Activated CD8-positive, alpha-beta memory T cell treated with anti-CD3 and anti-CD28 coated beads, Interleukin-2, amount 10 ng/mL, durations not matched to agents 7 days and 5 days (primary cell): ENCODE measurements around the gene HACD3. TPM values are rescaled to one million over a fixed set of nuclear protein-coding genes. Genes with fewer than 3 reads are reported as not detected.
A peak's percentile ranks its signal among the peaks of the same experiment; 100 is the strongest.

Experiments used
- ATAC-seq: fragments of 150-1000 bp; cut with Tn5 transposase; one replicate; pipeline ENCODE4 v1.10.0; 2021; ENCODE audit warnings: moderate library complexity
- CTCF ChIA-PET: fragments of 350-600 bp; sonication (Branson Sonifier 250); formaldehyde crosslinking; loops from one replicate; lab custom pipeline; 2021; ENCODE audit warnings: antibody characterized with exemption; lab: Charles Lee
- DNase-seq: peaks from one replicate; pipeline ENCODE4 v3.0.0-alpha.2; 2020
- H3K27ac Mint-ChIP-seq: one replicate; pipeline ENCODE4 v1.8.0; 2021; ENCODE audit warnings: mild to moderate bottlenecking, mixed read lengths
- H3K27me3 Mint-ChIP-seq: one replicate; pipeline ENCODE4 v1.8.0; 2021; ENCODE audit warnings: mixed read lengths
- H3K36me3 Mint-ChIP-seq: one replicate; pipeline ENCODE4 v1.8.0; 2021; ENCODE audit warnings: mild to moderate bottlenecking, mixed read lengths
- H3K4me1 Mint-ChIP-seq: one replicate; pipeline ENCODE4 v1.8.0; 2021; ENCODE audit warnings: mixed read lengths
- H3K4me3 Mint-ChIP-seq: one replicate; pipeline ENCODE4 v1.8.0; 2021; ENCODE audit warnings: mild to moderate bottlenecking, moderate library complexity, mixed read lengths
- H3K9me3 Mint-ChIP-seq: one replicate; pipeline ENCODE4 v1.8.0; 2022; ENCODE audit warnings: low read depth, mixed read lengths
- total RNA-seq, 2 experiments: library from RNA; stranded (reverse); gene quantifications; one replicate each; pipeline ENCODE4 v1.2.3, GENCODE V29; 2021

HACD3 gene
- total RNA-seq, 2 experiments from 2014 or later = 40.7 to 43.5 TPM

- DNase-seq = no peak
- H3K27me3 Mint-ChIP-seq = no peaks in the 10 kb centered on the region
- H3K36me3 Mint-ChIP-seq = peaks cover 47% of the 10 kb centered on the region
- ATAC-seq = no peak
- no peak overlapping the region for H3K4me3 Mint-ChIP-seq
- no peak overlapping the region for H3K27ac Mint-ChIP-seq
- CTCF ChIA-PET = no interaction called here
- no peaks in the 10 kb centered on the region for H3K4me1 Mint-ChIP-seq
- H3K9me3 Mint-ChIP-seq = no peaks in the 10 kb centered on the region
Measured at GRCh38 chr15:65556622-65557021, 26.4 kb downstream of the HACD3 start.

DNA sequence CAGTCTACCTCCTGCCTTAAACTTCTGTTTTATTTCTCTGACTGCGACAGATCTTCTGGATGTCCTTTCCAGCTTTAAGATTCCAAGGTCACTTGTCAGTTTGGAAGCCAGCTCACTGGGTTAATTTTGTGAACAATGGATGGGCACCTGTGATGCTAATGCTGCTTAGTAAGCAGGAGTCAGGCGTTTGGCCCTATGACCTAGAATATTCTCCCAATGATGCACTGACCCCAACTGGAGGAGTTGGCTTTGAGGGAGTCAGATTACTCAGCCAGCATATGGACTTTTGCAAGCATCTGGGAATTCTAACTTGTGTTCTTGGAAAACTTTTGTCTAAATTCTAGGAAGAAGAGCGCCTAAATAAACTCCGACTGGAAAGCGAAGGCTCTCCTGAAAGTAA lies 28.1 kb downstream of the HACD3 start:
- H3K27me3 Mint-ChIP-seq = no peaks in the 10 kb centered on the region
- DNase-seq = no peak
- no peaks in the 10 kb centered on the region for H3K4me1 Mint-ChIP-seq
- no peak for ATAC-seq
- H3K4me3 Mint-ChIP-seq = no peak overlapping the region
- no peaks in the 10 kb centered on the region for H3K9me3 Mint-ChIP-seq
- no peak overlapping the region for H3K27ac Mint-ChIP-seq
- H3K36me3 Mint-ChIP-seq = peaks cover 51% of the 10 kb centered on the region
- CTCF ChIA-PET = no interaction called here

DNA sequence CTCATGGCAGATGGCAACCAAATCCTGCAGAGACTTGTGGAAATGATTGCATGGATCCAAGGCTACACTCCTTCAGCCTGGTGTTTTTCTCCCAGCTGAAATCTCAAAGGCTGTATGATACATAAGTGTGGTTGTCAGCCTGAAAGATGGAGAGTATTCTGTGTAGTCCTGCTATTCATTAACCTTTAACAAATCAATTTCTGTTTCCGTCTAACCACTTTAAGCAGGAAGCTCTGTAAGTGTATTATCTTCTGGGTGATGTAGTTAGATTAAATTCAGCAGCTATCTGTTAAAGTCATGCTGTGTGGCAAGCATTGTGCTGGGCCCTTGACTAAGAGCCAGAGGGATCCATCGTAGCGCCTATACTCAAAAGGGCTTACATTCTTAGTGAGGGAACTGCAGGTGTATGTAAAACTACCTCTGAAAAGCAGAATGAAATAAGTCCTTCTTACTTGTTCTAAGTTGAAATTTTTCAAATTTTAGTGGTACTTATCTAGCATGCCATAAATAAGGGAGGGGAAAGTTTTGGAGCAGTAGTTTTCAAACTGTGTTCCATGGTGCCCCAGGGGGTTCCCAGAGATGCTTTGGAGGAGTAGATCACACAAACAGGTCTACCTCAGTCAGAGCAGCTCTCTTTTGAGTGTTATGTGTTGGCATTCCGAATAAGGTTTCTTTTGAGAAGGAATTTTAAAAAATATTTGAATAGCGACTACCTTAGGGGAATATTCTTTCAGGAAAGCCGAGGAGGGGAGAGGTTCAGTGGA lies 28.9 kb downstream of the HACD3 start:
- Mint-ChIP-seq H3K4me1 (no peaks in the 10 kb centered on the region), H3K4me3 (no peak overlapping the region), H3K27me3 (no peaks in the 10 kb centered on the region), H3K36me3 (peaks cover 54% of the 10 kb centered on the region), H3K27ac (no peak overlapping the region), H3K9me3 (no peaks in the 10 kb centered on the region)
- ATAC-seq (no peak), DNase-seq (no peak)
- CTCF ChIA-PET = no interaction called here

DNA sequence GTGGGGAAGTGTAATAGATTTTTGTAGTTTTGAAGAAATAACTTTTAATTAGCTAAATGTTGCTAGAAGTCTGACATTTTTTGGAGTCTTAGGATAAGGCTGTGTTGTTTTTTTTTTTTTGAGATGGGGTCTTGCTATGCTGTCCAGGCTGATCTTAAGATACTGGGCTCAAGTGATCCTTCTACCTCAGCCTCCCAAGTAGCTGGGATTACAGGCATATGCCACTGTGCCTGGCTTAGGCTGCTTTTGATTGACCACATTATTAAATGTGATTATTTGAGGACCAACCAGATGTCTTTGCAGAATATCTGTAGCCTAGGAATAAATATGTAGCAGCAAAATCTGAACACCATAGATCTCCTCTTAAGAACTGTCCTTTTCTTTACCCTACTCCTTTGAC lies 29.7 kb downstream of the HACD3 start:
- no peak for DNase-seq
- no peak for ATAC-seq
- CTCF ChIA-PET = no interaction called here
- Mint-ChIP-seq H3K4me3 (no peak overlapping the region), H3K4me1 (no peaks in the 10 kb centered on the region), H3K36me3 (peaks cover 59% of the 10 kb centered on the region), H3K27me3 (no peaks in the 10 kb centered on the region), H3K27ac (no peak overlapping the region), H3K9me3 (no peaks in the 10 kb centered on the region)

DNA sequence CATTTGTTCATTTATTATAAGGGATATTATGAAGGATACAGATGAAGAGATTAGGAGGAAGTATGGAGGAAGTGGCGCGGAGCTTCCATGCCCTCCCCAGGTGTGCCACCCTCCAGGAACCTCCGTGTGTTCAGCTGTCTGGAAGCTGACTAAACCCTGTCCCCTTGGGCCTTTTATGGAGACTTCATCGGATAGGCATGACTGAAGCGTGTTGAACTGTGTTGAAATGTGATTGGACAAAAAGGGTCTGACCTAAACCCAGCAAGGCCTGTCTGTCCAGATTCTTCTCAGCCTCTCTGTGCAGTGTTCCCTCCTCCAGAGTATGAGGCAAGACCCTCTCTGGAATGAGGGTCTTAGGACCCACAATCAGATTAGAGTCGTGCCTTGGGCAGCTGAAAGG lies 31.7 kb downstream of the HACD3 start:
- CTCF ChIA-PET = no interaction called here
- Mint-ChIP-seq H3K9me3 (no peaks in the 10 kb centered on the region), H3K4me3 (no peak overlapping the region), H3K4me1 (no peaks in the 10 kb centered on the region), H3K27ac (no peak overlapping the region), H3K27me3 (no peaks in the 10 kb centered on the region), H3K36me3 (peaks cover 66% of the 10 kb centered on the region)
- DNase-seq (no peak), ATAC-seq (no peak)

- Mint-ChIP-seq H3K36me3 (peaks cover 42% of the 10 kb centered on the region), H3K27me3 (no peaks in the 10 kb centered on the region), H3K27ac (no peak overlapping the region), H3K4me1 (no peaks in the 10 kb centered on the region), H3K4me3 (no peak overlapping the region), H3K9me3 (no peaks in the 10 kb centered on the region)
- ATAC-seq = no peak
- CTCF ChIA-PET = no interaction called here
- no peak for DNase-seq
Measured at GRCh38 chr15:65569728-65570127, 39.5 kb downstream of the HACD3 start.

DNA sequence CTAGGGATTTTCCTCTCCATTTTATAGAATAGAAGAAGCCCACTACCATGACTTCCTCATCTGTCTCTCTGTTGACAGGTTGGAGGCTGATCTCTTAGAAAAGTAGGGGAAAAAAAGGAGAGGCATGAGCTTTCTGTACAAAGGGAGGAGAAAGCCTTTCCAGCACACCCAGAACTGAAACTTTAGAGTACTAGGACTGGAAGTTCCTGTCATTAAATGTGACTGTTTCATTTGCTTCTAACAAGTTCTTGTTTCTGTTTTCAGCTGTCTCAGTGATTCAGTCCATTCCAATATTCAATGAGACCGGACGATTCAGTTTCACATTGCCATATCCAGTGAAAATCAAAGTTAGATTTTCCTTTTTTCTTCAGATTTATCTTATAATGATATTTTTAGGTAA lies 41.7 kb downstream of the HACD3 start:
- peaks cover 27% of the 10 kb centered on the region for H3K36me3 Mint-ChIP-seq
- CTCF ChIA-PET = no interaction called here
- no peaks in the 10 kb centered on the region for H3K9me3 Mint-ChIP-seq
- H3K4me1 Mint-ChIP-seq = no peaks in the 10 kb centered on the region
- no peak overlapping the region for H3K27ac Mint-ChIP-seq
- no peak for ATAC-seq
- H3K27me3 Mint-ChIP-seq = no peaks in the 10 kb centered on the region
- DNase-seq = no peak
- H3K4me3 Mint-ChIP-seq = no peak overlapping the region

GRCh38 chr15:65576664-65577063 lies 46.4 kb downstream of the HACD3 start:
- Mint-ChIP-seq H3K9me3 (no peaks in the 10 kb centered on the region), H3K4me3 (no peak overlapping the region), H3K27ac (no peak overlapping the region), H3K4me1 (peaks cover 7% of the 10 kb centered on the region), H3K27me3 (no peaks in the 10 kb centered on the region), H3K36me3 (peaks cover 39% of the 10 kb centered on the region)
- ATAC-seq = no peak
- CTCF ChIA-PET = no interaction called here
- no peak for DNase-seq

GRCh38 chr15:65577129-65577996 lies 47.1 kb downstream of the HACD3 start:
- Mint-ChIP-seq H3K4me3 (no peak overlapping the region), H3K36me3 (peaks cover 46% of the 10 kb centered on the region), H3K4me1 (peaks cover 7% of the 10 kb centered on the region), H3K27ac (no peak overlapping the region), H3K27me3 (no peaks in the 10 kb centered on the region), H3K9me3 (no peaks in the 10 kb centered on the region)
- DNase-seq (no peak), ATAC-seq (no peak)
- CTCF ChIA-PET = no interaction called here

DNA sequence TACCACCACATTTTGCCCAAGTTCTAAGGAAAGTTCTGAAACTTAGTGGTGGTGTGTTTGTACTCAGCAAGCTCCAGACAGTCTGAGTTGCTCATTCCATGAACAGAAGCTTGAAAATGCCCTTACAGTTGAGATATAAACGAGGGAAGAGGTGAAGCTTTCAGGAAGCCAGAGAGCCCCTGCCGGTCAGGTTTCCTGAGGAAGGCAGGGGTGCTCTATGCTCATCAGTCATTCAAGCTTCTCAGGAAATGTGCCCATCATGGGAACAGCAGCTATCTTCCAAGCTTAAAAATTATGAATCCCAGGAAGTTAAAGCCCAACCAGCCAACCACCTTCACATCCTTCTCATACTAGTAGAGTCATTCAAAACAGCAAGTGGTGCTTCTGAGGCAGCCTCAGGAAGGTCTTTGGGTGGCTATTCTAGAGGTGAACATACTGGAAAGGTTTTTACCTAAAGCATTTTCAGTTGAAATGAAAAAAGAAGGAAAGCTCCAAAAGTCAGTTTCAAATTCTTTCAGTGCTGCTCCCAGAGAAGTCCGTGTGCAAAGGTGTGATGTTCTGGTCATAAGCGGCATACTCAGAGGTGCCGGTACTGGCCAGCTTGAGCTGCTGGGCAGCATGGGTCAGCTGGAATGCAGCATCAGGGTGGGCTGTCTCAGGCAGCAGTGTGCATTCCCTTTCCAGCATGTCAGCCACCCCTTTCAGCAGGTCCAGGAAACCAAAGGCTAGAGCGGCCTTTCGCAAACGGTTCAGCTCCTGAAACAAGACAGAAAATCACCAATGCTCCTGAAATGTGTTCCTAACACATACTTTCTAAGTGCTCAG lies 48.9 kb downstream of the HACD3 start:
- H3K4me3 Mint-ChIP-seq = no peak overlapping the region
- CTCF ChIA-PET = interaction anchor here (0.6 kb wide), 1 partner anchor 53 kb away, joined by 3 read pairs; no protein-coding TSS in a partner anchor
- peaks cover 61% of the 10 kb centered on the region for H3K36me3 Mint-ChIP-seq
- DNase-seq (no peak), ATAC-seq (no peak)
- no peaks in the 10 kb centered on the region for H3K9me3 Mint-ChIP-seq
- H3K4me1 Mint-ChIP-seq = peaks cover 22% of the 10 kb centered on the region
- H3K27ac Mint-ChIP-seq = peak overlapping the region; percentile 14
- H3K27me3 Mint-ChIP-seq = no peaks in the 10 kb centered on the region

DNA sequence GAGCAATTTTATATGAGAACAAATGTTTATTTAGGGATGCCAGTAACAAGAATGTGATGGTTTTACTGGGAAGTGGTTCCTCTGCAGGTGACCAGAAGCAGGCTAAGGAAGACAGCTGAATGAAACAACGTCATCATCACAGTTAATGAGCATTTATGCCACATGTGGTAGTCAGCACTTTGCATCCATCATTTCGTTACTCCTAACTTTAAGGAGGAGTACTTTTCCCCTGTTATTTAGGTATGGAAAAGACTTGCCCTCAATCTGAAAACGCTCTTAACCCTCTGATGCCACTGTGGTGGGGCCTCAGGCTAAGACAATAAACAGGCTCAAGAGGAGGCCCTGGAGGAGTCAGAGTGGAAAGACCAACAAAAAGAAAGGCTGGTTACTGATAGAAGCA lies 49.5 kb downstream of the HACD3 start:
- DNase-seq (no peak), ATAC-seq (no peak)
- H3K27me3 Mint-ChIP-seq = no peaks in the 10 kb centered on the region
- CTCF ChIA-PET = interaction anchor here (1.2 kb wide), 1 partner anchor 40 kb away, joined by 3 read pairs; no protein-coding TSS in a partner anchor
- H3K4me1 Mint-ChIP-seq = peaks cover 28% of the 10 kb centered on the region
- H3K9me3 Mint-ChIP-seq = no peaks in the 10 kb centered on the region
- peaks cover 63% of the 10 kb centered on the region for H3K36me3 Mint-ChIP-seq
- H3K27ac Mint-ChIP-seq = no peak overlapping the region
- no peak overlapping the region for H3K4me3 Mint-ChIP-seq

- DNase-seq = no peak
- no peak for ATAC-seq
- Mint-ChIP-seq H3K4me1 (peaks cover 29% of the 10 kb centered on the region), H3K27ac (peak overlapping the region; percentile 47), H3K27me3 (no peaks in the 10 kb centered on the region), H3K36me3 (peaks cover 63% of the 10 kb centered on the region), H3K4me3 (no peak overlapping the region), H3K9me3 (no peaks in the 10 kb centered on the region)
- CTCF ChIA-PET = interaction anchor here (1.2 kb wide), 1 partner anchor 40 kb away, joined by 3 read pairs; no protein-coding TSS in a partner anchor
Measured at GRCh38 chr15:65580287-65580686, 50.0 kb downstream of the HACD3 start.

GRCh38 chr15:65583701-65584100 lies 53.4 kb downstream of the HACD3 start:
- H3K4me3 Mint-ChIP-seq = no peak overlapping the region

More at GRCh38 chr15:65583701-65584100, 53.4 kb downstream of the HACD3 start:
- ATAC-seq (peak; percentile 94), DNase-seq (peak; percentile 84)
- Mint-ChIP-seq H3K36me3 (peaks cover 61% of the 10 kb centered on the region), H3K9me3 (no peaks in the 10 kb centered on the region), H3K4me1 (peaks cover 29% of the 10 kb centered on the region), H3K27ac (peak overlapping the region; percentile 82), H3K27me3 (no peaks in the 10 kb centered on the region)
- CTCF ChIA-PET = no interaction called here
